HG03442 (cell line): Measurements from ENCODE around the gene POR.
"Not testable (repeated sequence)": the region's sequence is repeated elsewhere in the genome, so short reads cannot be mapped to it uniquely, and the experiment has no call there.

ENCODE experiments used
- ATAC-seq: cut with Tn5 transposase; IDR thresholded peaks from one replicate; pipeline ENCODE4 v1.9.1; 2021; ENCODE audit warnings: mild to moderate bottlenecking, moderate library complexity; ENCODE audit not compliant: unreplicated experiment

The POR gene

GRCh38 chr7:75988568-75989499, 73.9 kb downstream of the POR start:
- no peak for ATAC-seq

GRCh38 chr7:75989500-75990388, 74.8 kb downstream of the POR start:
- no peak for ATAC-seq

- no peak for ATAC-seq
Observed at GRCh38 chr7:75991531-75992082, 76.7 kb downstream of the POR start.

- no peak for ATAC-seq
Observed at GRCh38 chr7:75992083-75992755, 77.3 kb downstream of the POR start.

- peak; percentile 11 for ATAC-seq
Observed at GRCh38 chr7:75993689-75994387, 78.9 kb downstream of the POR start.

- peak; percentile 89 for ATAC-seq
Observed at GRCh38 chr7:75994388-75995051, 79.6 kb downstream of the POR start, which contains the start of gene TMEM120A. TSS of gene TMEM120A (minus strand) at chr7:75994595. CDS start at chr7:75994570, 25 bp downstream.

- no peak for ATAC-seq
Observed at GRCh38 chr7:75995052-75995471, 80.1 kb downstream of the POR start.

GRCh38 chr7:75995996-75996395, 81.0 kb downstream of the POR start:
- ATAC-seq, result no peak

- no peak for ATAC-seq
Observed at GRCh38 chr7:75996476-75996875, 81.5 kb downstream of the POR start.

GRCh38 chr7:75998038-75998437, 83.1 kb downstream of the POR start:
- no peak for ATAC-seq

- ATAC-seq, result no peak
Observed at GRCh38 chr7:76000566-76000965, 85.6 kb downstream of the POR start.

GRCh38 chr7:76002139-76002538, 87.2 kb downstream of the POR start:
- ATAC-seq, result no peak

GRCh38 chr7:76002822-76003221, 87.9 kb downstream of the POR start:
- ATAC-seq, result no peak

GRCh38 chr7:76003351-76003750, 88.4 kb downstream of the POR start:
- no peak for ATAC-seq

GRCh38 chr7:76005004-76005403, 90.0 kb downstream of the POR start:
- ATAC-seq, result not testable (repeated sequence)

- no peak for ATAC-seq
Observed at GRCh38 chr7:76008156-76008687, 93.3 kb downstream of the POR start.

GRCh38 chr7:76009672-76010600, 95.0 kb downstream of the POR start:
- no peak for ATAC-seq

GRCh38 chr7:76011442-76011861, 96.5 kb downstream of the POR start:
- no peak for ATAC-seq
